LNCAP (cell line): ENCODE results near the gene DEGS2.

ENCODE experiments used
- TF ChIP-seq, protein P1 (sequence below): fragments of 450-650 bp; IDR thresholded peaks from 2 replicates; pipeline ENCODE4 v1.5.1; 2017; ENCODE audit warnings: mild to moderate bottlenecking

Gene DEGS2

DNA sequence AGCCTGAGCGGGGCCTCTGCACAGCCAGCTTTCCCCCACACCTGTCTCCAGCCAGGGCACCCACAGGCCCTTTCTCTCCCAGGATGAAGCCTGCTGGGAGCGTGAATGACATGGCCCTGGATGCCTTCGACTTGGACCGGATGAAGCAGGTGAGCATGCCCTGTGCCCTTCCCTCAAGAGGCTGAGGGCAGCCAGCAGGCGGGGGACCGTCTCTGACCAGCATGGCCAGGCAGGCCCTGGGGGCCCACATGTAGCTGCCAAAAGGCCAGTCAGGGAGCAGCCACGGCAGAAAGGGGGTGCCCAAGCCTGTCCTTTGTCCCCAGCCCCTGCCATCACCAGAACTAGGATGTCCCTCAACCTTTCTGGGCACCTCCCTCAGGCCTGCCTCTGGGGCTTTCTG lies 18.3 kb downstream of the DEGS2 start:
- TF ChIP-seq, protein P1, sequence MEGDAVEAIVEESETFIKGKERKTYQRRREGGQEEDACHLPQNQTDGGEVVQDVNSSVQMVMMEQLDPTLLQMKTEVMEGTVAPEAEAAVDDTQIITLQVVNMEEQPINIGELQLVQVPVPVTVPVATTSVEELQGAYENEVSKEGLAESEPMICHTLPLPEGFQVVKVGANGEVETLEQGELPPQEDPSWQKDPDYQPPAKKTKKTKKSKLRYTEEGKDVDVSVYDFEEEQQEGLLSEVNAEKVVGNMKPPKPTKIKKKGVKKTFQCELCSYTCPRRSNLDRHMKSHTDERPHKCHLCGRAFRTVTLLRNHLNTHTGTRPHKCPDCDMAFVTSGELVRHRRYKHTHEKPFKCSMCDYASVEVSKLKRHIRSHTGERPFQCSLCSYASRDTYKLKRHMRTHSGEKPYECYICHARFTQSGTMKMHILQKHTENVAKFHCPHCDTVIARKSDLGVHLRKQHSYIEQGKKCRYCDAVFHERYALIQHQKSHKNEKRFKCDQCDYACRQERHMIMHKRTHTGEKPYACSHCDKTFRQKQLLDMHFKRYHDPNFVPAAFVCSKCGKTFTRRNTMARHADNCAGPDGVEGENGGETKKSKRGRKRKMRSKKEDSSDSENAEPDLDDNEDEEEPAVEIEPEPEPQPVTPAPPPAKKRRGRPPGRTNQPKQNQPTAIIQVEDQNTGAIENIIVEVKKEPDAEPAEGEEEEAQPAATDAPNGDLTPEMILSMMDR, result no peak

DNA sequence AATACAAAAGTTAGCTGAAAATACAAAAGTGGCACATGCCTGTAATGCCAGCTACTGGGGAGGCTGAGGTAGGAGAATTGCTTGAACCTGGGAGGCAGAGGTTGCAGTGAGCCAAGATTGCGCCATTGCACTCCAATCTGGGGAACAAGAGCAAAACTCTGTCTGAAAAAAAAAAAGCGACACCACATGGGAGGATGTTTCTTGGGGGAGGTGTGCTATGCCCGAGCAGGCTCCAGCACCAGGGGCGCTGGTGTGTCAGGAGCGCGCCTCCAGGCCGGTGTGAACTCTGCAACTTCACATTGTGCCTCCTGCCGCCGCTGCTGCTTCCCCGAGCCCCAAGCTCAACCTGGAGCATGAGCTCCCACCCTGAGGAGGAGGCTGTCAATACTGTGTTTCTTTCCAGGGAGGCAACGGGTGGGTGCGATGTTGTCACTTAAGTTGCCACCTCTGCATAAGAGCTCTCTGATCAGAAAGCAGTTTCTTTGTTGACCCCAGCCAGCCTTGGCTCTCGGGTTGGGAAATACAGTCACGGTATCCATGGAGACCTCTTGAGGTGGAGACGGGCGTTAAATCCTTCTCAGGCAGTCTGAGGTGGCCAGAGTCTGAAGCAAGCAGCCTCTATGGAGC lies 18.9 kb downstream of the DEGS2 start:
- TF ChIP-seq, protein P1, result no peak

DNA sequence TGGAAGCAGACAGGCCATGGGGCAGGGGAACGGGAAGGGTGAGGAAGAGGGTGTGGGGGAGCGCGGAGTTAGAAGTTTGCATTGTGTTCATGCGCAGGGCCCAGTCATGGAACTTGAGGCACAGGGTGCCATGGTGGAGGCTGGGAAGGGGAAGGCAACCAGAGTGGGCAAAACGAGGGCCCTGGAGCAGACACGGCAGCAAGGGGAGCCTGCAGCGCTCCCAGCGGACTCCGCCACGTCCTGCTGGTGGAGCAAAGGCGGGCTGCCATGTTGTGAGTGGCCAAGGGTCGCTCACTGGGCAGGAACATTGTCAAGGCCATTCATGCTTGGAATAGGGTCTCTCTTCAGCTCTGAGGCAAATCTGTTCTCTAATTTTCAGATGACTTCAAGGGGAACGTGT lies 20.5 kb downstream of the DEGS2 start:
- TF ChIP-seq, protein P1, result no peak

DNA sequence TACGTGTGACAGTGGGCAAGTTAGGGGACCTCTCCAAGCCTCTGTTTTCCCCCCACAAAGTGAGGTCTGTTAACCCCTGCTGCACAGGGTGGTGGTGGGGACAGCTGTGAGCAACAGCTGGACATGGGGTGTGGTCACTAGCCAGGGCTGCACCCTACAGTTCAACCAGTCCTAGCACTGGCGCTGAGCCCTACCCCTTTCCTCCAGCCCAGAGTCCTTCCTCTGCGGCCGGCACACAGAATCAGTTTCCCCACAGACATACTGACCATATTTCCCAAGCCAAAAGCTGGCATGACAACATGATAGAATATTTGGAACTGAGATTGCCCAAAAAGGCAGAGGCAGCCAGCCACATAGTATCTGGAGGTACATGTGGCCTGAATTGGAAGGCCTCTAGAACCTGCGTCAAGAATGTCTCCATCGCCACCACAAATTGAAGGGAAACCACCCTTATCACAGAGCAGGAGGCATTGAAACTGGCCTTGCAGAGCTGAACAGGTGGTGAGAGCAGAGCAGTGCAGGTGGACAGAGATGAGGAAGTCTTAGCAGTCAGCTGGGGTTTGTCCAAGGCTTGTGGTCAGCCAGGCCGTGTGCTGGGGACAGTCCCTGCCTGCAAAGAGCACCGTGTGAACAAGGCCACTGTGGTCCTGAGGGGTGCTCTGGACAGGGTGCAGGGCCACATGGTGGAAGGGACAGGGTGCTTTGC lies 21.2 kb downstream of the DEGS2 start:
- TF ChIP-seq, protein P1, result no peak

DNA sequence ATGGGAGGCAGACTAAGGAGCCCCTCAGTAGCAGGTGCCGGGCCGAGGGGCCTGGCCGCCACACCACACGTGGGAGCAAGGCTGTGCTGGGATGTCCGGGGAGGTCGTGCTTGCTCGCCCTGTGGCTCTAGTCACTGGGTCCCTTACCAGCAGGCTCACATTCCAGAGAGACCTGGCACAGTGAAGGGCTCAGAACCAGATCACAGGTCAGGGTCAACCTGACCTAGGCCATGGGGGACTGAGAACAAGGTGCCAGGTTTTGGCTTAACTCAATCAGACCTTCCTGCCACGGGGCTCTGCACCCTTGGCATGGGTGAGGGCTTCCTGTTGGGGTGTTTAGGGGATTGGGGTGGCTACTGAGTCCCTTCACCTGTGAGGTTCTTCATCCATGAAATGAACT lies 22.3 kb downstream of the DEGS2 start:
- TF ChIP-seq, protein P1, result no peak

DNA sequence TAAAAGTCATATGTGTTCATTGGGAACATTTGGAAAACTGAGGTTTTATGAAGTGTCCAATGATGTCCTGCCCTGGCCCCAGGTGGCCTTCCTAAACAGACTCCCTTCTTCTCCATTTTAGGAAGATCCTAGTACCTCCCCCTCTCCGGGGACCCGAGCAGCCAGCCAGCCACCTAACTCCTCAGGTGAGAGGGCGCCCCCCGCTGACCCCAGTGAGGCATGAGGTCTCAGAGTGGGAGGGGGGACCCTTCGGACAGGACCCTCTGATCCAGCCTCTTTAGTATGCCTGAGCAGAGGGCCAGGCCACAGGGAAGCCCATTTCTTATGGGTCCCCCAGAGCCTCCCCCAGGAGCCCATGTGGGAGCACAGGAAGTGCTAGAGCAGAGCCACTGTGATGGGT lies 23.7 kb downstream of the DEGS2 start:
- TF ChIP-seq, protein P1, result no peak

DNA sequence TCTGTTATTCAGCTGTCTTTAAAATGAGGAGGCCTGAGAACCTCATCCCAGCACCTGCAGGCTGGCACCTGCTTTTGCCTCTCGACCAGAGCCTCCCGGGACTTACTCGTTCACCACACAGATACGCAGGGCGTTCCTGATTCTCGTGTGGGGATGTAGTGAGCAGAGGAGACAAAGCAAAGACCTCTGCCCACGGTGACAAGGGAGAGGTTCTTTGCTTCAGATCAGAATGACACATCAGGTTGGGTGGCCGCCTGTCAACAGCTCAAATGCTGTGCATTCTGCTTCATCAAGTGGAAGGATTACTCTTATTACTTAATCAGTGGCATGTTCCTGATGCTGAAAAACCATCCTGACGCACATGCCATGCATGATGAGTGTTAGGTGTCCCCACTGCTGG lies 24.4 kb downstream of the DEGS2 start:
- TF ChIP-seq, protein P1, result no peak
